ENCODE data around the gene C10orf71. TPM values are rescaled to one million over a fixed set of nuclear protein-coding genes. Genes with fewer than 3 reads are reported as not detected.

The C10orf71 gene
- total RNA-seq, 3 donors from 2014 or later, result not detected

DNA sequence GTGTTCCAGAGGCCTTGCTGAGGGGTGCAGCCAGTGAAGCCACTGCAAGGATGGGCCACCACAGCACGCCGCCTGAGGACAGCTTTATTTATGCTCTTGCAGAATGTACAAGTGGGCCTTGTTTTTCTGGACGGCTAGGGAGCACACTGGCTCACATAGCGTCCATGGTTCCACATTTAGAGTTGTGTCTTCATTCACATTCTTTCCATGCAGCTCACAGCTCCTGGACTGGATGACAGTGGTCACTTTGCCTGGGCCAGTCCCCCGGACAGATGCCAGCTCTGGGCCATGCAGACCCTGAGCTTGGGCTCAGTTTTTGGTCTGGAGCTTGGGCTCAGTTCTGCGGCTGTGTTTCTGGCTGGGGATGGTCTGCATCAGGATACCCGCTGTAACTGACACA lies 2.6 kb upstream of the C10orf71 start:
- intact Hi-C loops (cut with DNase I; ENCODE audit: low total_unique reads), result no loop called here
- TF ChIP-seq POLR2AphosphoS5 (IDR thresholded peaks at IDR 0.05) (no peak), CTCF (IDR thresholded peaks at IDR 0.05) (no peak), POLR2A (IDR thresholded peaks at IDR 0.05) (no peak)

DNA sequence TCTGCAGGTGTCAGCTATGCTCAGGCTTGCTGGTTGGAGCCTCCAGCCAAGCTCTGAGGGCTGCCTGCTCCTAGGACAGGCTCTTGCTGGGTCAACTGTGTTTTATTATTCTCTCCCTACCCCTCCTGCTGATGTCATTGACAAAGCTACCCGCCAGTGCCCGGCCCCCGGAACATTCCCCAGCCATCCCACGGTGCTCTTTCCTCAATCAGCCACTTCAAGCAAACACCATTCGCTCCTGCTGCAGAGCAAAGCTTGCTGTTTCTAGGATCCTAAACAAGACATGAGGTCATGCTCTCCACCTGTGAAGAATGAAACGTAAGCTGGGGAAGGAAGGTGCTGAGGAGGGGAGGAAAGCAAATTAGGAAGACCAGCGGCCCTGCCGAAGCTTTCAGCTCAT lies 2.1 kb upstream of the C10orf71 start:
- Histone ChIP-seq H3K4me3 (no peak overlapping the region), H3K4me1 (no peaks in the 10 kb centered on the region), H3K27ac (no peak overlapping the region), H3K36me3 (no peaks in the 10 kb centered on the region), H3K27me3 (no peaks in the 10 kb centered on the region), H3K9me3 (no peaks in the 10 kb centered on the region)
- DNase-seq (ENCODE audit: low spot score in 2 of 2), result no peak
- intact Hi-C loops (cut with DNase I; ENCODE audit: low total_unique reads), result no loop called here
- no peak for TF ChIP-seq CTCF (IDR thresholded peaks at IDR 0.05)
- TF ChIP-seq POLR2A (IDR thresholded peaks at IDR 0.05), result no peak
- TF ChIP-seq POLR2AphosphoS5 (IDR thresholded peaks at IDR 0.05), result no peak

More for the DNA sequence above, 2.6 kb upstream of the C10orf71 start:
- H3K4me1 ChIP-seq, result no peaks in the 10 kb centered on the region
- no peaks in the 10 kb centered on the region for H3K9me3 ChIP-seq
- no peak overlapping the region for H3K4me3 ChIP-seq
- H3K27ac ChIP-seq, result no peak overlapping the region
- no peaks in the 10 kb centered on the region for H3K36me3 ChIP-seq
- no peaks in the 10 kb centered on the region for H3K27me3 ChIP-seq
- DNase-seq (ENCODE audit: low spot score in 2 of 2), result no peak

- intact Hi-C loops (cut with DNase I; ENCODE audit: low total_unique reads), result no loop called here
- H3K36me3 ChIP-seq, result no peaks in the 10 kb centered on the region
- no peaks in the 10 kb centered on the region for H3K4me1 ChIP-seq
- H3K4me3 ChIP-seq, result no peak overlapping the region
- no peak for DNase-seq (ENCODE audit: low spot score in 2 of 2)
- no peaks in the 10 kb centered on the region for H3K9me3 ChIP-seq
- H3K27ac ChIP-seq, result no peak overlapping the region
- no peaks in the 10 kb centered on the region for H3K27me3 ChIP-seq
- no peak for TF ChIP-seq POLR2A (IDR thresholded peaks at IDR 0.05)
- TF ChIP-seq CTCF (IDR thresholded peaks at IDR 0.05), result no peak
- TF ChIP-seq POLR2AphosphoS5 (IDR thresholded peaks at IDR 0.05), result no peak
Observed at GRCh38 chr10:49297818-49298670, 926 bp upstream of the C10orf71 start.

DNA sequence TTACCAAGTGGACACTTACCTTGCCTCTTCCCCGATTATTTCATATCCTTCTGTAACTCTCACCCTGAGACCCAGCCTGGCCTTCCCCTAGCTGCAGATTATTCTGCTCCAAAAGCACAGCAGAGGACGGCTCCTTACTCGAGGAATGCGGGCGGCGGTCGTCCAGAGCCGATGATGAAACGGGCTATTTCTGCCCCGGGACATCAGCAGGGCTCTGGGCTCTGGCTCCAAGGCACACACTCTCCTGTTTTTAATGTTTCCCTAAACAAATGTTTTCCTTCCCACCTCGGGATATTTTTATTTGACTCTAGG lies 343 bp upstream of the C10orf71 start:
- intact Hi-C loops (cut with DNase I; ENCODE audit: low total_unique reads), result no loop called here
- H3K27ac ChIP-seq, result no peak overlapping the region
- no peak for TF ChIP-seq POLR2AphosphoS5 (IDR thresholded peaks at IDR 0.05)
- TF ChIP-seq POLR2A (IDR thresholded peaks at IDR 0.05), result no peak
- no peak for TF ChIP-seq CTCF (IDR thresholded peaks at IDR 0.05)
- no peaks in the 10 kb centered on the region for H3K4me1 ChIP-seq
- no peaks in the 10 kb centered on the region for H3K27me3 ChIP-seq
- no peaks in the 10 kb centered on the region for H3K36me3 ChIP-seq
- no peak for DNase-seq (ENCODE audit: low spot score in 2 of 2)
- H3K4me3 ChIP-seq, result no peak overlapping the region
- no peaks in the 10 kb centered on the region for H3K9me3 ChIP-seq

DNA sequence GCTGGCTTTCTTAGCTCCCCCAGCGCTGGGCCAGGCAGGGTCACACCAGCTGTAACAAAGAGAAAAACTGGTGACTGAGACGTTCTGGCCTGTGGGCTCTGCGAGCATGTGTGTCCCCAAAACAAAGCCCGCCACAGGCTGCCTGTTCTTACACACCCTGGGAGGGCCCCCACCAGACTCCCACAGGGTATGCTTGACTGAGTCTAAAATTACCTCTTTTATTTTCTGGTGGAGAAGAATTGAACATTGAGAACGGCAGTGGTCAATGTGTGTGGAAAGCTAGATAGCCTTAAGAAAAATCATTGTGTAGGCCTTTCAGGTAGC lies 808 bp downstream of the C10orf71 start:
- no peaks in the 10 kb centered on the region for H3K36me3 ChIP-seq
- intact Hi-C loops (cut with DNase I; ENCODE audit: low total_unique reads), result no loop called here
- H3K4me3 ChIP-seq, result no peak overlapping the region
- no peaks in the 10 kb centered on the region for H3K4me1 ChIP-seq
- H3K27me3 ChIP-seq, result no peaks in the 10 kb centered on the region
- no peak overlapping the region for H3K27ac ChIP-seq
- no peaks in the 10 kb centered on the region for H3K9me3 ChIP-seq
- TF ChIP-seq CTCF (IDR thresholded peaks at IDR 0.05), result no peak
- TF ChIP-seq POLR2AphosphoS5 (IDR thresholded peaks at IDR 0.05), result no peak
- no peak for TF ChIP-seq POLR2A (IDR thresholded peaks at IDR 0.05)
- no peak for DNase-seq (ENCODE audit: low spot score in 2 of 2)

All from breast epithelium (tissue), 4 donors.